GM11168 (cell line): ENCODE results near the gene CARD14.

Experiments used
- in situ Hi-C: fragments of 300-500 bp; cut with MboI; formaldehyde crosslinking; loops from one replicate; pipeline ENCODE4 v1.12.0; 2022; ENCODE audit warnings: low sequenced_read_pairs; ENCODE audit not compliant: unreplicated experiment

Gene CARD14

GRCh38 chr17:80169784-80170500 lies at the start of gene CARD14:
TSS of gene CARD14 (plus strand) at chr17:80170030. CDS start at chr17:80181439, 11,409 bp downstream.
- in situ Hi-C loops = no loop called here

GRCh38 chr17:80122026-80122575 lies 47.7 kb upstream of the CARD14 start:
- in situ Hi-C loops = no loop called here

GRCh38 chr17:80122926-80123505 lies 46.8 kb upstream of the CARD14 start:
- in situ Hi-C loops = no loop called here

DNA sequence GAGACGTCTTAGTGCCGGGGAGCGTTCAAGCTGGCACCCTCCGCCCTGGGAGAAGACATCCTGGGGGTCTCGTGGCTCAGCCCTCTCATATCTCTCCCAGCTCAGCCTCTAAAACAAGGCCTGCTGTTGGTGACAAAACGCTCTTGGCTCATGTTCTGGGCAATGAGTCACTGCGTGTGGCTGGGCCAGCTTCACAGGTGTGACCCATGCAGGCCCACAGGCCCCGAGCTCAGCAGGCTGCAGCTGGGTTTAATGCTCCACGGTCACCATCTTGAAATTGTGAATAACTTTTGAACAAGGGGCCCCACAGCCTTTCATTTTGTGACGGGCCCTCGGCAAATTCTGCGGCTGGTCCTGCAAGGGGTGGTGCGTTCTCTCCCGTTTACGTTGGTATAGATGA lies 46.0 kb upstream of the CARD14 start:
- in situ Hi-C loops = no loop called here

- in situ Hi-C loops = no loop called here
Observed at GRCh38 chr17:80124351-80124981, 45.4 kb upstream of the CARD14 start.

DNA sequence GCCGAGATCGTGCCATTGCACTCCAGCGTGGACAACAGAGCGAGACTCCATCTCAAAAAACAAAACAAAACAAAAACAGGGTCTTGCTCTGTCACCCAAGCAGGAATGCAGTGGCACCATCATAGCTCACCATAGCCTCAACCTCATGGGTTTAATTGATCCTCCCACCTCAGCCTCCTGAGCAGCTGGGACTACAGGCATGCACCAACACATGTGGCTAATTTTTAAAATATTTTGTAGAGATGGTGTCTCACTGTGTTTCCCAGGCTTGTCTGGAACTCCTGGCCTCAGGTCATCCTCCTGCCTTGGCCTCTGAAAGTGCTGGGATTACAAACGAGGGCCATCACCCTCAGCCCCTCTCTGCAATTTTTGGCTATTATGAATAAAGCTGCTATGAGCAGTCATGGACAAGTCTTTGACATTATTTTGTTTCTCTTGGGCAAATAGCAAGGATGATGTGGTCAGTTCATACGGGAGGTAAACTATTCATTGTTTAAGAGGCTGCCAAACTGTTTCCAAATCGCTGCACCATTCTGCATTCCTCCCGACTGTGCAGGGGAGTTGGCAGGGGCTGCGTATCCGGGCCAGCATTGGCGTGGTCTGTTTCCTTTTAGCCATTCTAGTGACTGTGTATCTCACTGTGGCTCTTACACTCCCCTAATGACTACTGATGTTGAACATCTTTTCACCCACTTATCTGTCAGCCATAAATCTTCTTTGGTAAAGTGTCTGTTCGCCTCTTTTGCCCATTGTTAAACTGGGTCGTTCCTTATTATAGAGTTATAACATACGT lies 44.0 kb upstream of the CARD14 start:
- in situ Hi-C loops = no loop called here

- in situ Hi-C loops = no loop called here
Observed at GRCh38 chr17:80126449-80126715, 43.4 kb upstream of the CARD14 start.

DNA sequence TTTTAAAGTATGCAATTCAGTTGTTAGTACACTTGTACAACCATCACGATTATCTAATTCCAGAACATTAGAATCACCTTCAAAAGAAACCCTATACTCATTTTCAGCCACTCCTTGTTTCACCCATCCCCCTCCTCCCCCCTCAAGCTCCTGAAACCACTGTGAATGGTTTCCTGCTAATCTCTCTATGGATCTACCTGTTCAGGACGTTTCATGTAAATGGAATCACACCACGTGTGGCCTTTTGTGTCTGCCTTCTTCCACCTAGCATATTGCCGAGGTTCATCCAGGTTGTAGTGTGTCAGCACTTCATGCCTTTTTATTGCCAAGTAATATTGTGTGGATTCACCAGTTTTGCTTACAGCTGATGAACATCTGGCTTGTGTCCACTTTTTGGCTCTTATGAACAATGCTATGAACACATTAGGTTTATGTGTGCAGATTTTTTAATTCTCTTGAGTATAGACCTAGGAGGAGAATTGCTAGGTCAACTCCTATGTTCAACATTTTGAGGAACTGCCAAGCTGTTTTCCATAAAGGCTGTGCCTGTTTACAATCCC lies 40.7 kb upstream of the CARD14 start:
- in situ Hi-C loops = no loop called here

GRCh38 chr17:80130992-80131391 lies 38.8 kb upstream of the CARD14 start:
- in situ Hi-C loops = no loop called here

GRCh38 chr17:80132906-80133625 lies 36.8 kb upstream of the CARD14 start:
- in situ Hi-C loops = no loop called here

GRCh38 chr17:80133626-80133970 lies 36.2 kb upstream of the CARD14 start:
- in situ Hi-C loops = no loop called here

DNA sequence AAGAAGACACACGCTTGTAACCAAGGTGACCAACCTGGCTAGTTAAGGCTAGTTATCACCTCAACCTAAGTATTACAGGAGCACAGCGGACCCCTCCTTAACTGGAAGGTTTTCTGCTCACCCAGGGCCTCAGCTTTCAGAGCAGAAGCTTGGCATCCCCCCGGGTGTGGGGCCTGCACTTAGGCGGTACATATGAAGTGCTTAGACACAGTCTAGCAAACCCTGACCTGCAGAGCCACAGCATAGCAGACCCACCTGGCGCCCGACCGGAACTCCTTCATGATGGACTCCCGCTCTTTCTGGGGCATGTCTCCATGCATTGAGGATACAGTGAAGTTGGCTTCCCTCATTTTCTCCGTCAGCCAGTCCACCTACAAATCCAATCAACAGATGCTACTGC lies 32.7 kb upstream of the CARD14 start:
- in situ Hi-C loops = no loop called here

DNA sequence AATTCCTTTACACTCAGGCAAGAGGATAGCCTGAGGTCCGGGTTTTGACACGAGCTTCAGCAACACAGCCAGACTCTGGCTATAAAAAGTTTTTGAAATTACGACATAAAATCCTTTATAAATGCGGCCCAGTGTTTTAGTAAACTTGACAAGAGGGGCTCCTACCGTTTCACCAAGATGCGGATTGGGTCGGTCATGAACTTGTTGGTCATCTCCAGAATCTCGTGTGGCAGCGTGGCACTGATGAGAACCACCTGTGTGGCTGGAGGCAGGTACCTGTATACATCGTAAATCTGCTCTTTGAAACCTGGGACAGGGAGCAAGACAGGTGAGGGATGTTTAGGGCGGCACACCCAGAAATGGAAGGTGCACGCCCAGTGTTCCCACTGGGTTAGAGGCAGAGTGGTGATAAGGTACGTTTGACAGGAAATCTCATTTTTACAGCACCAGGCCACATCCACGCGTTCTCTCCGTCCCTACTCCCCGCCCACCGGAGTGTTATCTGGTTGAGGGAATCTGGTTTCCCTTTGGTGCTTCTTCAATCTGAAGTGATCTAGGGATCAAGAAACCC lies 30.9 kb upstream of the CARD14 start:
- in situ Hi-C loops = no loop called here

DNA sequence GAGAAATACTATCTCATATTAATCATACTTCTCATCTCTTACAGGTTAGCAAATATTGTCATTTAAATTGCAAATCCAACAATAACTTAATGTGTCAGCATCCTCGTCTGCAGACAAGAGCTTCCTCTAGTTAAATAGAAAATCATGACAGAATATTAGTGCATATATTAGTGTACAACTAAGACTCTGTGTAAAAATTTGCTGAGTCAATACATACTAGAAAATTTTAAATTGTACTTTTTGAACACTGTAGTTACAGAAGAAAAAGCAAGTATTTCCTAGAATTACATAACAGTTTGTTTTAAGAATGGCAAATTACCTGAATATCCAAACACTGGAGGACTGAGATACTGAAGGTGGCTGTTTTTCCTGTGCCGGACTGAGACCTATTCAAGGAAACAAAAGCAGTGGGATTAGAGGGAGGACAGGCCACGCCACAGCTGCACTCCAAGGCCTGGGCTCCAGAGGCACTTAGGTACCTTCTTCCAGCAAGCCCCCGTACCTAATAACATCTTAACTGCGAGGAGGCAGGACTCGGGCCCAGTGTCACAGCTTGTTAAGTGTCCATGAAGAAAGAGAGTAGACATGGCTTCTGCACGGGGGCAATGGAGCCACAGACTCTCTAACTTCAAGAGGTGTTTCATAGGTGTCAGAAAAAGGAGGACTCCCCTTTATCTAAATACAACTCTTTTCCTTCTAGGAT lies 28.2 kb upstream of the CARD14 start:
- in situ Hi-C loops = no loop called here

- in situ Hi-C loops = no loop called here
Observed at GRCh38 chr17:80142929-80143328, 26.9 kb upstream of the CARD14 start.

- in situ Hi-C loops = no loop called here
Observed at GRCh38 chr17:80145076-80146075, 24.5 kb upstream of the CARD14 start.

GRCh38 chr17:80146121-80147034 lies 23.5 kb upstream of the CARD14 start:
- in situ Hi-C loops = no loop called here
